Stimulated activated CD8-positive, alpha-beta memory T cell treated with anti-CD3 and anti-CD28 coated beads, Interleukin-15, amount 100 ng/mL, for 48 hours (primary cell): Measurements from ENCODE around the gene GPSM1.

Experiments
- DNase-seq, 2 donors: peaks; one replicate each; pipeline ENCODE4 v3.0.0-alpha.2; 2020; ENCODE audit warnings: low read depth in 2 of 2

The GPSM1 gene

GRCh38 chr9:136304981-136305380, 22.4 kb upstream of the GPSM1 start:
- DNase-seq = no peak

- DNase-seq = no peak
These were observed 21.5 kb upstream of the GPSM1 start for GRCh38 chr9:136305804-136306203.

GRCh38 chr9:136306211-136307208, 20.8 kb upstream of the GPSM1 start:
- no peak for DNase-seq

- DNase-seq = no peak
These were observed 20.1 kb upstream of the GPSM1 start for GRCh38 chr9:136307215-136307750.

- DNase-seq = no peak
These were observed 19.2 kb upstream of the GPSM1 start for GRCh38 chr9:136308006-136308701.

GRCh38 chr9:136308702-136309053, 18.7 kb upstream of the GPSM1 start:
- DNase-seq = no peak

- no peak for DNase-seq
These were observed 18.1 kb upstream of the GPSM1 start for GRCh38 chr9:136309101-136309801.

GRCh38 chr9:136309806-136310220, 17.5 kb upstream of the GPSM1 start:
- DNase-seq = no peak

GRCh38 chr9:136310273-136311030, 16.9 kb upstream of the GPSM1 start:
- DNase-seq = no peak

- no peak for DNase-seq
These were observed 16.0 kb upstream of the GPSM1 start for GRCh38 chr9:136311051-136312008.

- no peak for DNase-seq
These were observed 15.3 kb upstream of the GPSM1 start for GRCh38 chr9:136312009-136312375.

GRCh38 chr9:136312436-136312835, 14.9 kb upstream of the GPSM1 start:
- DNase-seq = peak in 1 of 2 donors; percentile 35

- no peak for DNase-seq
These were observed 14.0 kb upstream of the GPSM1 start for GRCh38 chr9:136313111-136314055.

- no peak for DNase-seq
These were observed 13.3 kb upstream of the GPSM1 start for GRCh38 chr9:136314056-136314416.

GRCh38 chr9:136314944-136315343, 12.4 kb upstream of the GPSM1 start:
- no peak for DNase-seq

GRCh38 chr9:136316271-136316751, 11.0 kb upstream of the GPSM1 start:
- DNase-seq = peak in 1 of 2 donors; percentile 16

- no peak for DNase-seq
These were observed 10.3 kb upstream of the GPSM1 start for GRCh38 chr9:136316896-136317676.

GRCh38 chr9:136317695-136318094, 9.6 kb upstream of the GPSM1 start:
- no peak for DNase-seq
